ENCODE measurements around the gene ROBO1. TPM values are rescaled to one million over a fixed set of nuclear protein-coding genes. Genes with fewer than 3 reads are reported as not detected.

ROBO1 gene
- total and polyA plus RNA-seq, 2 of the 8 experiments (the other 6 are each of a cell fraction or from before 2014, with no cell fraction given), result 51.4 to 91.0 TPM

DNA sequence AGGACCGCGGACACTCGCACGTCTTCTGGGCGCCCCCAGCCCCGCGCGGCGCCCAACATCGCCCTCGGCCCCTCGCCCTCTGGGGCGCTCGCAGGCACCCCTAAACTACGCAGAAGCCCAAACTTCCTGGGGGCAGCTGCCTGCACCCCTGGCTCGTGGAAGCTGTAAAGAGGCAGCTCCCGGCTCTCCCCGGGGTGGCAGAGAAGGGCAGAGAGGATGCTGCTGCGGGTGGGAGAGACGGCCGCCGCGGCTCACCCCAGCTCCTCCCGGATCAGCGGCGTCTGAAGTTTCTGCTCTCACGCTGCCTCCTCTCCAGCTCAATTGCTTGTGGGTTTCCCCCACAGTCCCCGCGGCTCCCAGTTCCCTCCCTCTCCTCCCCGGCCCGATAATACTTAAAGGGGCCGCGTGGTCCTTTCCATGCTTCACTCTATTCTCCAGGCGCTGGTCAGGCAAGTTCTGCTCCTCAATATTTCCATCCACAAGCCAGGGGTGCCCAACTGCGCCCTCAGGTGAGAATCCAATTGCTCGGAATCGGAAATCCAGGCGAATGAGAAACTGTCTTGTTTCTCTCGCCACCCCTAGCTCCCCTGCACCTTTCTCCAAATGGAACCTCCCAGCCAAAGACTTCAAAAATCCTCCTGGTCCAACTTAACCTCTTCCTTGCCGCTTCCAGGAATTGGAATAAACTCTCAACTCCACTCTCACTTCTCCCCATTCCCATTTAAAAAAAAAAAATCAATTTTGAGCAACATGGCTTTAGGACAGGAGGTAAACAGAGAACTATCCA, 748.5 kb downstream of the ROBO1 start:
- peak overlapping the region; percentile 86 for H2AFZ ChIP-seq (ENCODE audit: low read length)
- TF ChIP-seq EP300 (IDR thresholded peaks at IDR 0.05; ENCODE audit: borderline replicate concordance in 1 of 2, low read depth in 2 of 2, low read length in 2 of 2) (peak in 1 of 2 experiments; percentile 98; a peak in 2 of 3 replicates), GABPA (IDR thresholded peaks at IDR 0.05; ENCODE audit: borderline replicate concordance, insufficient read depth, low read length) (no peak), GTF2F1 (IDR thresholded peaks at IDR 0.05; ENCODE audit: borderline replicate concordance, low read depth, low read length) (no peak), CHD1 (IDR thresholded peaks at IDR 0.05; ENCODE audit: low read depth, low read length) (peak; percentile 89), RAD21 (IDR thresholded peaks at IDR 0.05 in 1 of 2, conservative IDR thresholded peaks at IDR 0.05 in 1 of 2; ENCODE audit: low read depth in 2 of 2, low read length in 2 of 2) (no peak), CHD2 (IDR thresholded peaks at IDR 0.05; ENCODE audit: low read length) (no peak), POLR2AphosphoS5 (IDR thresholded peaks at IDR 0.05; ENCODE audit: low read depth, low read length) (no peak), SUZ12 (IDR thresholded peaks at IDR 0.05; ENCODE audit: low read length) (no peak), KDM4A (IDR thresholded peaks at IDR 0.05; ENCODE audit: low read depth, low read length, severe bottlenecking) (peak; percentile 90), HDAC6 (IDR thresholded peaks at IDR 0.05; ENCODE audit: low read depth, low read length) (no peak), BCL11A (IDR thresholded peaks at IDR 0.05; ENCODE audit: low read depth in 2 of 2, low read length in 2 of 2) (no peak)

More for the DNA sequence above, 748.5 kb downstream of the ROBO1 start:
- Histone ChIP-seq H4K20me1 (replicated peaks in 1 of 2; ENCODE audit: control insufficient read depth in 1 of 2, insufficient read depth in 2 of 2, low read length in 2 of 2) (peaks cover 10 to 11% of the 10 kb centered on the region in 2 experiments), H3K4me1 (replicated peaks in 1 of 4; ENCODE audit: control insufficient read depth in 3 of 4, insufficient read depth in 4 of 4, low read length in 3 of 4) (peaks cover 0 to 6% (median 2%) of the 10 kb centered on the region in 4 experiments; a peak in 3 of 7 replicates), H3K79me1 (ENCODE audit: low read depth, low read length) (peaks cover 2% of the 10 kb centered on the region; the same call in 1 of the 2 replicates), H3K9ac (replicated peaks in 1 of 4; ENCODE audit: extremely low read depth in 1 of 4, low read depth in 3 of 4, low read length in 3 of 4) (peak overlapping the region; percentile 76 to 98 (median 84)), H3K27me3 (replicated peaks in 1 of 4; ENCODE audit: control insufficient read depth in 3 of 4, extremely low read depth in 1 of 4, insufficient read depth in 3 of 4, low read length in 3 of 4) (no peaks in the 10 kb centered on the region), H3K27ac (ENCODE audit: low read depth, low read length) (peak overlapping the region; percentile 94), H4K5ac (ENCODE audit: insufficient read length, low read depth, low read length) (peak overlapping the region; percentile 38), H3K18ac (ENCODE audit: extremely low read depth, low read length) (peak overlapping the region; percentile 80; the same call in 1 of the 2 replicates), H2BK5ac (ENCODE audit: low read depth, low read length) (peak overlapping the region; percentile 84; the same call in 1 of the 2 replicates), H3K56ac (replicated peaks; ENCODE audit: insufficient read length, low read depth, low read length) (peak overlapping the region; percentile 55), H2BK20ac (ENCODE audit: low read length) (no peak overlapping the region), H4K91ac (replicated peaks; ENCODE audit: insufficient read length, low read length) (no peak overlapping the region), H2BK12ac (ENCODE audit: low read depth, low read length) (no peak overlapping the region), H3K4me2 (ENCODE audit: insufficient read depth in 1 of 2, low read depth in 2 of 2, low read length in 2 of 2) (peak overlapping the region; percentile 74 to 87), H3K23me2 (ENCODE audit: low read depth, low read length) (peaks cover 8% of the 10 kb centered on the region), H3K4me3 (ENCODE audit: extremely low read depth in 1 of 4, insufficient read depth in 2 of 4, low read depth in 3 of 4, low read length in 4 of 4) (peak overlapping the region; percentile 85 to 96 (median 92)), H3K9me3 (ENCODE audit: insufficient read depth in 2 of 2, low read depth in 1 of 2, low read length in 1 of 2) (no peaks in the 10 kb centered on the region), H2AK5ac (ENCODE audit: low read depth, low read length) (no peak overlapping the region), H2BK120ac (replicated peaks; ENCODE audit: low read depth, low read length) (no peak overlapping the region), H3K14ac (ENCODE audit: insufficient read length) (no peak overlapping the region), H3K36me3 (ENCODE audit: control insufficient read depth in 2 of 4, insufficient read depth in 4 of 4, low read length in 3 of 4) (no peaks in the 10 kb centered on the region), H4K8ac (ENCODE audit: extremely low read depth, insufficient read depth, low read length) (no peak overlapping the region), H3K79me2 (ENCODE audit: control insufficient read depth in 1 of 2, insufficient read depth in 2 of 2, low read length in 2 of 2) (peaks cover 3 to 43% of the 10 kb centered on the region in 2 experiments; a peak in 3 of 4 replicates), H3K4ac (replicated peaks; ENCODE audit: insufficient read length, low read depth, low read length) (no peak overlapping the region), H3K23ac (ENCODE audit: insufficient read length) (no peak overlapping the region), H2BK15ac (ENCODE audit: low read length) (no peak overlapping the region)
- FAIRE-seq (peak; percentile 90), DNase-seq (ENCODE audit: low read depth in 1 of 2, low spot score in 2 of 2) (peak; percentile 73 to 83)
- POLR2A ChIA-PET (ENCODE audit: partially characterized antibody), result interaction anchor here (0.7 to 1.4 kb wide), 8 partner anchors 11 to 301 kb away, joined by 3 read pairs; no protein-coding TSS in a partner anchor
- CTCF ChIA-PET (ENCODE audit: partially characterized antibody), result interaction anchor here (0.6 to 1.7 kb wide), 9 partner anchors 12 to 357 kb away, joined by 3 to 10 read pairs (median 3); no protein-coding TSS in a partner anchor
- 1% methylated on average over 34 of the region's 40 CpGs; no CpG with 5 or more reads in 1 of the 2 experiments for WGBS, 2 experiments (ENCODE audit: extremely low coverage in 1 of 2, insufficient coverage in 1 of 2, insufficient read length in 1 of 2, insufficient replicate concordance in 2 of 2, low coverage in 1 of 2, low lambda C conversion rate in 2 of 2, missing lambda C conversion rate in 1 of 2)
